H9 (cell line): ENCODE measurements around the gene KDM5B. TPM values are rescaled to one million over a fixed set of nuclear protein-coding genes. Genes with fewer than 3 reads are reported as not detected.

Experiments used
- DNase-seq: peaks from one replicate; pipeline ENCODE4 v3.0.0-alpha.2; 2017
- H2AFZ ChIP-seq: one replicate; pipeline ENCODE4 v1.6.1; 2013; ENCODE audit warnings: mild to moderate bottlenecking, low read length, control low read depth, moderate library complexity
- H2AK5ac ChIP-seq: 2 replicates; pipeline ENCODE4 v1.6.1; 2013; ENCODE audit warnings: low read length, control low read depth, mixed read lengths; ENCODE audit not compliant: insufficient read length
- H2BK120ac ChIP-seq: one replicate; pipeline ENCODE4 v1.6.1; 2013; ENCODE audit warnings: low read depth, mild to moderate bottlenecking, low read length, control low read depth, inconsistent platforms; ENCODE audit not compliant: poor library complexity, severe bottlenecking
- H2BK12ac ChIP-seq: 2 replicates; pipeline ENCODE4 v1.6.1; 2013; ENCODE audit warnings: low read length, control low read depth, mixed read lengths, low read depth; ENCODE audit not compliant: insufficient read length
- H2BK15ac ChIP-seq: 2 replicates; pipeline ENCODE4 v1.6.1; 2013; ENCODE audit warnings: low read depth, low read length, control low read depth
- H2BK20ac ChIP-seq: one replicate; pipeline ENCODE4 v1.6.1; 2013; ENCODE audit warnings: low read depth, mild to moderate bottlenecking, low read length, control low read depth, inconsistent platforms; ENCODE audit not compliant: poor library complexity, severe bottlenecking
- H2BK5ac ChIP-seq: 2 replicates; pipeline ENCODE4 v1.6.1; 2013; ENCODE audit warnings: low read length, control low read depth, mixed read lengths; ENCODE audit not compliant: insufficient read length
- H3K14ac ChIP-seq: 2 replicates; pipeline ENCODE4 v1.6.1; 2013; ENCODE audit warnings: low read length, control low read depth; ENCODE audit not compliant: insufficient read depth
- H3K18ac ChIP-seq: 2 replicates; pipeline ENCODE4 v1.6.1; 2013; ENCODE audit warnings: low read depth, mild to moderate bottlenecking, mixed read lengths, low read length, control low read depth; ENCODE audit not compliant: insufficient read length
- H3K23ac ChIP-seq: 2 replicates; pipeline ENCODE4 v1.6.1; 2013; ENCODE audit warnings: low read length, control low read depth, mixed read lengths, low read depth; ENCODE audit not compliant: insufficient read length
- H3K23me2 ChIP-seq: 2 replicates; pipeline ENCODE4 v1.6.1; 2013; ENCODE audit warnings: low read depth, mild to moderate bottlenecking, mixed read lengths, low read length, control low read depth; ENCODE audit not compliant: insufficient read length, poor library complexity, severe bottlenecking
- H3K27ac ChIP-seq: 2 replicates; pipeline ENCODE4 v1.5.1; 2013; ENCODE audit warnings: low read length, control low read depth, mixed read lengths, low read depth; ENCODE audit not compliant: insufficient read length
- H3K27me3 ChIP-seq: 2 replicates; pipeline ENCODE4 v1.6.1; 2013; ENCODE audit warnings: low read length, control low read depth, inconsistent platforms; ENCODE audit not compliant: insufficient read depth
- H3K4ac ChIP-seq: 2 replicates; pipeline ENCODE4 v1.6.1; 2013; ENCODE audit warnings: low read depth, mild to moderate bottlenecking, control low read depth, inconsistent platforms, low read length, moderate library complexity
- H3K4me1 ChIP-seq: 2 replicates; pipeline ENCODE4 v1.6.1; 2013; ENCODE audit warnings: low read length, control low read depth, inconsistent platforms; ENCODE audit not compliant: insufficient read depth
- H3K4me2 ChIP-seq: 2 replicates; pipeline ENCODE4 v1.6.1; 2013; ENCODE audit warnings: low read length, control low read depth, mixed read lengths; ENCODE audit not compliant: insufficient read length, insufficient read depth
- H3K56ac ChIP-seq: 2 replicates; pipeline ENCODE4 v1.6.1; 2013; ENCODE audit warnings: low read depth, mild to moderate bottlenecking, mixed read lengths, low read length, control low read depth; ENCODE audit not compliant: insufficient read length
- H3K79me1 ChIP-seq: 2 replicates; pipeline ENCODE4 v1.6.1; 2013; ENCODE audit warnings: low read depth, mild to moderate bottlenecking, moderate library complexity, low read length, control low read depth, inconsistent platforms; ENCODE audit not compliant: insufficient read depth, poor library complexity, severe bottlenecking
- H3K79me2 ChIP-seq: 2 replicates; pipeline ENCODE4 v1.6.1; 2013; ENCODE audit warnings: low read length, control low read depth, inconsistent platforms; ENCODE audit not compliant: insufficient read depth
- H3K9ac ChIP-seq: 2 replicates; pipeline ENCODE4 v1.6.1; 2013; ENCODE audit warnings: low read length, control low read depth, mixed read lengths; ENCODE audit not compliant: insufficient read length; ENCODE audit errors: extremely low read depth
- H3K9me3 ChIP-seq: one replicate; pipeline ENCODE4 v1.6.1; 2013; ENCODE audit warnings: low read depth, low read length, inconsistent platforms; ENCODE audit not compliant: control insufficient read depth
- H3T11ph ChIP-seq: one replicate; pipeline ENCODE4 v1.6.1; 2013; ENCODE audit warnings: mild to moderate bottlenecking, low read length, control low read depth, inconsistent platforms
- H4K20me1 ChIP-seq: one replicate; pipeline ENCODE4 v1.6.1; 2013; ENCODE audit not compliant: control insufficient read depth, insufficient read length, insufficient read depth
- H4K5ac ChIP-seq: 2 replicates; pipeline ENCODE4 v1.6.1; 2013; ENCODE audit warnings: low read depth, mild to moderate bottlenecking, mixed read lengths, low read length, control low read depth; ENCODE audit not compliant: insufficient read length
- H4K8ac ChIP-seq: replicated peaks from 2 replicates; pipeline ENCODE4 v1.6.1; 2013; ENCODE audit warnings: low read length, control low read depth, mixed read lengths, low read depth; ENCODE audit not compliant: insufficient read length
- H4K91ac ChIP-seq: 2 replicates; pipeline ENCODE4 v1.6.1; 2013; ENCODE audit warnings: low read depth, mild to moderate bottlenecking, moderate library complexity, mixed read lengths, low read length, control low read depth; ENCODE audit not compliant: insufficient read length
- H3K27ac Mint-ChIP-seq, 3 experiments: 2 replicates in 2 of 3; 3 replicates in 1 of 3; pipeline ENCODE4 v1.8.0; 2020 to 2021; ENCODE audit warnings: mixed read lengths in 3 of 3, mild to moderate bottlenecking in 1 of 3, moderate library complexity in 1 of 3
- H3K27me3 Mint-ChIP-seq: 2 replicates; pipeline ENCODE4 v1.8.0; 2021; ENCODE audit warnings: low read depth, mild to moderate bottlenecking, moderate library complexity, mixed read lengths
- H3K36me3 Mint-ChIP-seq, 3 experiments: 2 replicates in 2 of 3; 3 replicates in 1 of 3; pipeline ENCODE4 v1.8.0; 2020 to 2021; ENCODE audit warnings: low read depth in 3 of 3, mixed read lengths in 3 of 3; ENCODE audit not compliant: insufficient read depth in 1 of 3
- H3K4me1 Mint-ChIP-seq, 2 experiments: 2 replicates each; pipeline ENCODE4 v1.8.0; 2020; ENCODE audit warnings: mixed read lengths in 2 of 2
- H3K4me3 Mint-ChIP-seq, 2 experiments: 2 replicates in 1 of 2; 3 replicates in 1 of 2; pipeline ENCODE4 v1.8.0; 2020 to 2021; ENCODE audit warnings: mild to moderate bottlenecking in 2 of 2, mixed read lengths in 2 of 2, moderate library complexity in 1 of 2
- H3K9me3 Mint-ChIP-seq, 2 experiments: 2 replicates in 1 of 2; 3 replicates in 1 of 2; pipeline ENCODE4 v1.8.0; 2020; ENCODE audit warnings: mild to moderate bottlenecking in 2 of 2, mixed read lengths in 2 of 2, moderate library complexity in 1 of 2
- CTCF ChIP-seq: fragments of 200-600 bp; sonication (generic); conservative IDR thresholded peaks from 3 replicates; pipeline ENCODE4 v1.8.0; 2021; ENCODE audit warnings: antibody characterized with exemption, mild to moderate bottlenecking
- WGBS: extraction: QIAGEN DNeasy Blood & Tissue Kit; methylation state at CpG from one replicate; pipeline ENCODE4 v1.1.7; 2013; ENCODE audit warnings: missing lambda C conversion rate, low lambda C conversion rate, mixed read lengths; ENCODE audit not compliant: insufficient read length; ENCODE audit errors: extremely low coverage; 5-methylcytosine and 5-hydroxymethylcytosine counted together
- total RNA-seq: library from RNA; stranded (reverse); gene quantifications from 2 replicates; pipeline ENCODE4 v1.2.1, GENCODE V29; 2021

KDM5B gene
- total RNA-seq, 1 experiment from 2014 or later = 210 TPM

GRCh38 chr1:202810615-202811295 lies 2.5 kb upstream of the KDM5B start, which contains the start of gene PCAT6:
PCAT6 (plus strand) TSS chr1:202810954.
- Histone ChIP-seq H3K9ac (peak within 1 kb of the TSS; percentile 64), H3K79me1 (no peaks in the 10 kb centered on the region), H2BK15ac (no peak within 1 kb of the TSS), H4K8ac (no peak within 1 kb of the TSS), H3K27me3 (peaks cover 3% of the 10 kb centered on the region; the same call in 1 of the 2 replicates), H2AK5ac (no peak within 1 kb of the TSS), H3K23ac (no peak within 1 kb of the TSS), H3K56ac (no peak within 1 kb of the TSS), H3K4ac (no peak within 1 kb of the TSS), H3K9me3 (no peaks in the 10 kb centered on the region), H2BK20ac (no peak within 1 kb of the TSS), H4K5ac (peak within 1 kb of the TSS; percentile 14), H3K4me2 (peak within 1 kb of the TSS; percentile 81), H3K4me1 (peaks cover 22% of the 10 kb centered on the region), H3K18ac (peak within 1 kb of the TSS; percentile 41), H4K20me1 (no peaks in the 10 kb centered on the region), H2BK5ac (no peak within 1 kb of the TSS), H4K91ac (no peak within 1 kb of the TSS), H3K14ac (peak within 1 kb of the TSS; percentile 41), H2BK12ac (no peak within 1 kb of the TSS), H3K23me2 (peaks cover 27% of the 10 kb centered on the region), H3T11ph (no peak within 1 kb of the TSS), H3K27ac (peak within 1 kb of the TSS; percentile 75), H3K79me2 (peaks cover 19% of the 10 kb centered on the region; the same call in 1 of the 2 replicates), H2BK120ac (no peak within 1 kb of the TSS), H2AFZ (no peak within 1 kb of the TSS)
- TF ChIP-seq CTCF = no peak
- peaks cover 0 to 2% of the 10 kb centered on the region in 2 experiments; a peak in 1 of 5 replicates for H3K9me3 Mint-ChIP-seq
- peaks cover 5 to 7% (median 6%) of the 10 kb centered on the region in 3 experiments; a peak in 4 of 7 replicates for H3K36me3 Mint-ChIP-seq
- H3K4me3 Mint-ChIP-seq = peak within 1 kb of the TSS; percentile 85 to 87
- H3K27ac Mint-ChIP-seq = peak within 1 kb of the TSS; percentile 91 to 97 (median 96)
- WGBS = no CpG with 5 or more reads among the region's 53 CpGs
- peaks cover 47 to 48% of the 10 kb centered on the region in 2 experiments for H3K4me1 Mint-ChIP-seq
- H3K27me3 Mint-ChIP-seq = peaks cover 9% of the 10 kb centered on the region
- peak; percentile 99 for DNase-seq
